H1 (cell line): ENCODE data around the gene DDI1. TPM values are rescaled to one million over a fixed set of nuclear protein-coding genes. Genes with fewer than 3 reads are reported as not detected.

ENCODE experiments used
- CTCF ChIA-PET: fragments of 300-600 bp; sonication (Branson Sonifier 250); formaldehyde crosslinking; loops from one replicate; lab custom pipeline; 2021; ENCODE audit not compliant: partially characterized antibody; lab: Charles Lee
- POLR2A ChIA-PET: fragments of 300-600 bp; sonication (Branson Sonifier 250); formaldehyde crosslinking; loops from one replicate; lab custom pipeline; 2021; ENCODE audit warnings: inconsistent platforms; ENCODE audit not compliant: partially characterized antibody; lab: Charles Lee
- DNase-seq, 2 experiments: peaks; one replicate each; pipeline versions ENCODE4 v3.0.0 to v3.0.0-alpha.2; 2010 to 2022; ENCODE audit warnings: low spot score in 2 of 2, low read depth in 1 of 2, mixed read lengths in 1 of 2
- FAIRE-seq: peaks from 2 replicates; lab custom pipeline; 2011; peaks lifted over from hg19 to GRCh38; lab: Jason Lieb, UNC
- H2AFZ ChIP-seq: 2 replicates; pipeline ENCODE4 v1.8.1; 2012; ENCODE audit warnings: low read length, inconsistent platforms
- H2AK5ac ChIP-seq: 2 replicates; pipeline ENCODE4 v1.6.1; 2013; ENCODE audit warnings: low read depth, low read length
- H2BK120ac ChIP-seq: replicated peaks from 2 replicates; pipeline ENCODE3; 2013; ENCODE audit warnings: low read depth, low read length, inconsistent platforms
- H2BK12ac ChIP-seq: 2 replicates; pipeline ENCODE4 v1.6.1; 2013; ENCODE audit warnings: low read depth, low read length
- H2BK15ac ChIP-seq: 2 replicates; pipeline ENCODE4 v1.6.1; 2013; ENCODE audit warnings: low read length
- H2BK20ac ChIP-seq: 2 replicates; pipeline ENCODE4 v1.6.1; 2013; ENCODE audit warnings: low read length
- H2BK5ac ChIP-seq: 2 replicates; pipeline ENCODE4 v1.6.1; 2013; ENCODE audit warnings: low read depth, low read length
- H3K14ac ChIP-seq: 2 replicates; pipeline ENCODE4 v1.6.1; 2013; ENCODE audit warnings: inconsistent platforms; ENCODE audit not compliant: insufficient read length
- H3K18ac ChIP-seq: 2 replicates; pipeline ENCODE4 v1.6.1; 2013; ENCODE audit warnings: low read length; ENCODE audit errors: extremely low read depth
- H3K23ac ChIP-seq: 2 replicates; pipeline ENCODE4 v1.6.1; 2013; ENCODE audit warnings: inconsistent platforms; ENCODE audit not compliant: insufficient read length
- H3K23me2 ChIP-seq: 2 replicates; pipeline ENCODE4 v1.6.1; 2013; ENCODE audit warnings: low read depth, low read length
- H3K27ac ChIP-seq: 2 replicates; pipeline ENCODE4 v1.6.1; 2011; ENCODE audit warnings: low read depth, low read length, inconsistent platforms
- H3K27me3 ChIP-seq, 4 experiments: replicated peaks in 1 of 4; 1 replicate in 1 of 4; 2 replicates in 3 of 4; pipeline versions ENCODE4 v1.6.1 to v1.8.1; 2011 to 2013; ENCODE audit warnings: low read length in 3 of 4, mild to moderate bottlenecking in 3 of 4, inconsistent platforms in 2 of 4, mixed read lengths in 2 of 4, moderate library complexity in 1 of 4; ENCODE audit not compliant: control insufficient read depth in 3 of 4, insufficient read depth in 3 of 4; ENCODE audit errors: extremely low read depth in 1 of 4
- H3K36me3 ChIP-seq, 4 experiments: 2 replicates each; pipeline versions ENCODE4 v1.6.1 to v1.8.1; 2011 to 2013; ENCODE audit warnings: mild to moderate bottlenecking in 4 of 4, low read length in 3 of 4, moderate library complexity in 2 of 4, control low read depth in 1 of 4, inconsistent platforms in 1 of 4; ENCODE audit not compliant: insufficient read depth in 4 of 4, control insufficient read depth in 2 of 4
- H3K4ac ChIP-seq: replicated peaks from 2 replicates; pipeline ENCODE3; 2013; ENCODE audit warnings: low read length, low read depth, mixed read lengths, inconsistent platforms; ENCODE audit not compliant: insufficient read length
- H3K4me1 ChIP-seq, 4 experiments: replicated peaks in 1 of 4; 1 replicate in 1 of 4; 2 replicates in 3 of 4; pipeline versions ENCODE4 v1.6.1 to v1.8.1; 2011 to 2013; ENCODE audit warnings: low read length in 3 of 4, inconsistent platforms in 2 of 4, mixed read lengths in 1 of 4; ENCODE audit not compliant: insufficient read depth in 4 of 4, control insufficient read depth in 3 of 4
- H3K4me2 ChIP-seq, 2 experiments: 2 replicates each; pipeline versions ENCODE4 v1.6.1 to v1.8.1; 2011 to 2013; ENCODE audit warnings: low read depth in 2 of 2, low read length in 2 of 2, control low read depth in 1 of 2, inconsistent platforms in 1 of 2, mild to moderate bottlenecking in 1 of 2; ENCODE audit not compliant: insufficient read depth in 1 of 2
- H3K4me3 ChIP-seq, 4 experiments: fragments of 200-600, 300-600 bp in 1 of 4; sonication (generic), shearing (Covaris generic), sonication (Bioruptor Twin) in 1 of 4; 2 replicates each; pipeline versions ENCODE4 v1.5.1 to v1.8.1; 2011 to 2016; ENCODE audit warnings: low read length in 4 of 4, low read depth in 3 of 4, control low read depth in 2 of 4, inconsistent platforms in 2 of 4, mild to moderate bottlenecking in 2 of 4, mixed read lengths in 1 of 4, moderate library complexity in 1 of 4; ENCODE audit not compliant: insufficient read depth in 2 of 4; ENCODE audit errors: extremely low read depth in 1 of 4
- H3K56ac ChIP-seq: replicated peaks from 2 replicates; pipeline ENCODE3; 2013; ENCODE audit warnings: low read depth, mild to moderate bottlenecking, mixed read lengths, low read length, inconsistent platforms; ENCODE audit not compliant: insufficient read length
- H3K79me1 ChIP-seq: 2 replicates; pipeline ENCODE4 v1.6.1; 2013; ENCODE audit warnings: low read depth, low read length, control low read depth
- H3K79me2 ChIP-seq, 2 experiments: 2 replicates each; pipeline versions ENCODE4 v1.6.1 to v1.8.1; 2012 to 2013; ENCODE audit warnings: low read length in 2 of 2, mild to moderate bottlenecking in 2 of 2, inconsistent platforms in 1 of 2; ENCODE audit not compliant: insufficient read depth in 2 of 2, control insufficient read depth in 1 of 2
- H3K9ac ChIP-seq, 4 experiments: replicated peaks in 1 of 4; 1 replicate in 1 of 4; 2 replicates in 3 of 4; pipeline versions ENCODE4 v1.6.1 to v1.8.1; 2011 to 2013; ENCODE audit warnings: low read depth in 3 of 4, low read length in 3 of 4, control low read depth in 2 of 4, mild to moderate bottlenecking in 2 of 4, moderate library complexity in 2 of 4, inconsistent platforms in 1 of 4; ENCODE audit errors: extremely low read depth in 1 of 4
- H3K9me3 ChIP-seq, 2 experiments: 2 replicates each; pipeline versions ENCODE4 v1.6.1 to v1.8.1; 2012 to 2013; ENCODE audit warnings: mild to moderate bottlenecking in 2 of 2, moderate library complexity in 2 of 2, control low read depth in 1 of 2, inconsistent platforms in 1 of 2, low read depth in 1 of 2, low read length in 1 of 2, mixed read lengths in 1 of 2; ENCODE audit not compliant: insufficient read depth in 2 of 2
- H4K20me1 ChIP-seq, 2 experiments: replicated peaks in 1 of 2; 2 replicates each; pipeline versions ENCODE3 to v1.8.1; 2011 to 2013; ENCODE audit warnings: inconsistent platforms in 2 of 2, low read length in 2 of 2, mild to moderate bottlenecking in 1 of 2; ENCODE audit not compliant: insufficient read depth in 2 of 2, control insufficient read depth in 1 of 2
- H4K5ac ChIP-seq: 2 replicates; pipeline ENCODE4 v1.6.1; 2013; ENCODE audit warnings: low read length, low read depth, mixed read lengths, inconsistent platforms; ENCODE audit not compliant: insufficient read length
- H4K8ac ChIP-seq: 2 replicates; pipeline ENCODE4 v1.8.0; 2013; ENCODE audit warnings: mild to moderate bottlenecking, moderate library complexity, low read length, inconsistent platforms; ENCODE audit not compliant: insufficient read depth; ENCODE audit errors: extremely low read depth
- H4K91ac ChIP-seq: replicated peaks from 2 replicates; pipeline ENCODE3; 2013; ENCODE audit warnings: low read length, mixed read lengths, inconsistent platforms; ENCODE audit not compliant: insufficient read length
- ATF3 ChIP-seq: IDR thresholded peaks from 2 replicates; pipeline ENCODE4 v1.6.1; 2011; ENCODE audit warnings: low read depth, mild to moderate bottlenecking, low read length; ENCODE audit not compliant: insufficient read depth
- CBX5 ChIP-seq: fragments of 300-800, 300-1000 bp; sonication (generic); IDR thresholded peaks from 2 replicates; pipeline ENCODE4 v1.7.1; 2016; ENCODE audit warnings: antibody characterized with exemption, low read length, low read depth
- CEBPB ChIP-seq: IDR thresholded peaks from 2 replicates; pipeline ENCODE4 v1.6.1; 2012; ENCODE audit warnings: low read depth, low read length
- CTCF ChIP-seq, 3 experiments: IDR thresholded peaks; 1 replicate in 2 of 3; 2 replicates in 1 of 3; pipeline versions ENCODE4 v1.5.1 to v1.6.1; 2011; ENCODE audit warnings: low read length in 3 of 3, mild to moderate bottlenecking in 3 of 3, inconsistent platforms in 2 of 3, low read depth in 1 of 3, moderate library complexity in 1 of 3; ENCODE audit not compliant: insufficient read depth in 1 of 3; ENCODE audit errors: control extremely low read depth in 1 of 3
- EZH2 ChIP-seq: fragments of 200-600 bp; sonication (generic); IDR thresholded peaks from 2 replicates; pipeline ENCODE4 v1.7.1; 2012; ENCODE audit warnings: low read depth, mild to moderate bottlenecking, moderate library complexity, low read length, inconsistent platforms; ENCODE audit not compliant: severe bottlenecking
- MAX ChIP-seq: IDR thresholded peaks from 2 replicates; pipeline ENCODE4 v1.6.1; 2012; ENCODE audit warnings: inconsistent platforms
- POLR2A ChIP-seq, 2 experiments: IDR thresholded peaks; 1 replicate in 1 of 2; 2 replicates in 1 of 2; pipeline ENCODE4 v1.6.1; 2011; ENCODE audit warnings: low read depth in 2 of 2, low read length in 2 of 2, mild to moderate bottlenecking in 2 of 2; ENCODE audit errors: control extremely low read depth in 1 of 2
- SIN3A ChIP-seq, 2 experiments: IDR thresholded peaks in 1 of 2; conservative IDR thresholded peaks in 1 of 2; 2 replicates each; pipeline ENCODE4 v1.6.1; 2011 to 2012; ENCODE audit warnings: low read length in 2 of 2, improper control_type of control experiment in 1 of 2, low read depth in 1 of 2, mild to moderate bottlenecking in 1 of 2
- SIRT6 ChIP-seq: IDR thresholded peaks from one replicate; pipeline ENCODE4 v1.7.1; 2012; ENCODE audit warnings: low read length, inconsistent platforms
- SP1 ChIP-seq: IDR thresholded peaks from 2 replicates; pipeline ENCODE4 v1.6.1; 2011; ENCODE audit warnings: low read depth, low read length
- TAF7 ChIP-seq: optimal IDR thresholded peaks from 2 replicates; pipeline ENCODE3; 2011; ENCODE audit warnings: low read depth, mild to moderate bottlenecking, inconsistent platforms, low read length, moderate library complexity, borderline replicate concordance
- ZNF274 ChIP-seq: IDR thresholded peaks from 2 replicates; pipeline ENCODE4 v1.7.0; 2012; ENCODE audit warnings: low read length, borderline replicate concordance; ENCODE audit errors: extremely low read depth
- WGBS, 2 experiments: shearing (Covaris generic) in 1 of 2; methylation state at CpG; one replicate each; pipeline versions ENCODE4 v1.1.6 to v1.1.7; 2013 to 2015; ENCODE audit warnings: low lambda C conversion rate in 2 of 2, mixed read lengths in 2 of 2, inconsistent platforms in 1 of 2, low coverage in 1 of 2, missing lambda C conversion rate in 1 of 2; ENCODE audit not compliant: insufficient replicate concordance in 2 of 2, insufficient coverage in 1 of 2, insufficient read length in 1 of 2; ENCODE audit errors: extremely low coverage in 1 of 2, missing lambda C conversion rate in 1 of 2; 5-methylcytosine and 5-hydroxymethylcytosine counted together
- polyA plus RNA-seq, 7 experiments: library from polyadenylated mRNA; depleted of rRNA in 3 of 7; stranded (reverse) in 5 of 7; unstranded in 2 of 7; fragments of >200 nt in 5 of 7; fragments of 200-250 nt in 2 of 7; gene quantifications; 1 replicate in 5 of 7; 2 replicates in 1 of 7; 4 replicates in 1 of 7; pipeline versions ENCODE4 v1.2.1 to v1.2.3, GENCODE V29; 2011 to 2013; ENCODE audit warnings: missing spikeins in 2 of 7, mixed read lengths in 2 of 7
- total RNA-seq: library from RNA; stranded (reverse); fragmentation: NEBNext Ultra II Directional; extraction: Animal tissue kit (Norgen Biotek cat#: 25700); gene quantifications from 2 replicates; pipeline ENCODE4 v1.2.1, GENCODE V29; 2021

The DDI1 gene
- total and polyA plus RNA-seq, 2 of the 8 experiments (the other 6 are each of a cell fraction or from before 2014, with no cell fraction given) = not detected

GRCh38 chr11:103994518-103994917, 41.9 kb upstream of the DDI1 start:
- CTCF ChIA-PET = no interaction called here
- WGBS, 2 experiments = 88% methylated on average over 2 of the region's 2 CpGs; no CpG with 5 or more reads in 1 of the 2 experiments
- no peak overlapping the region for H2BK120ac ChIP-seq
- TF ChIP-seq ZNF274 (no peak), POLR2A (IDR thresholded peaks at IDR 0.05; ENCODE audit: control extremely low read depth in 1 of 2, low read depth in 2 of 2, low read length in 2 of 2) (no peak), EZH2 (no peak), CEBPB (no peak), TAF7 (no peak), CTCF (IDR thresholded peaks at IDR 0.05; ENCODE audit: control extremely low read depth in 1 of 3, insufficient read depth in 1 of 3, low read depth in 1 of 3, low read length in 3 of 3) (no peak), ATF3 (no peak), MAX (no peak), SIRT6 (no peak), SP1 (no peak), SIN3A (conservative IDR thresholded peaks at IDR 0.05 in 1 of 2, IDR thresholded peaks at IDR 0.05 in 1 of 2; ENCODE audit: low read depth in 1 of 2, low read length in 2 of 2) (no peak), CBX5 (no peak)

More at GRCh38 chr11:103994518-103994917, 41.9 kb upstream of the DDI1 start:
- H3K79me2 ChIP-seq = no peaks in the 10 kb centered on the region
- H4K91ac ChIP-seq = no peak overlapping the region
- H3K23ac ChIP-seq = no peak overlapping the region
- H2BK20ac ChIP-seq = no peak overlapping the region
- no peaks in the 10 kb centered on the region for H3K9me3 ChIP-seq
- H3K4me3 ChIP-seq = no peak overlapping the region
- H4K20me1 ChIP-seq = no peaks in the 10 kb centered on the region
- no peaks in the 10 kb centered on the region for H3K27me3 ChIP-seq
- FAIRE-seq = no peak
- no peak overlapping the region for H4K5ac ChIP-seq
- H3K27ac ChIP-seq = no peak overlapping the region
- no peak overlapping the region for H2AFZ ChIP-seq
- POLR2A ChIA-PET = no interaction called here
- no peak overlapping the region for H3K4ac ChIP-seq
- H2BK12ac ChIP-seq = no peak overlapping the region
- no peak overlapping the region for H3K9ac ChIP-seq
- H2AK5ac ChIP-seq = no peak overlapping the region
- H2BK5ac ChIP-seq = no peak overlapping the region
- H3K18ac ChIP-seq = no peak overlapping the region
- no peak overlapping the region for H2BK15ac ChIP-seq
- H3K4me1 ChIP-seq = no peaks in the 10 kb centered on the region
- no peak overlapping the region for H3K14ac ChIP-seq
- H3K79me1 ChIP-seq = no peaks in the 10 kb centered on the region
- no peaks in the 10 kb centered on the region for H3K36me3 ChIP-seq
- DNase-seq = no peak
- H3K4me2 ChIP-seq = no peak overlapping the region
- H4K8ac ChIP-seq = no peak overlapping the region
- H3K56ac ChIP-seq = no peak overlapping the region
- H3K23me2 ChIP-seq = no peaks in the 10 kb centered on the region
